Progenitor cell of endocrine pancreas (in vitro differentiated cells): Measurements from ENCODE around the gene POLL. TPM values are rescaled to one million over a fixed set of nuclear protein-coding genes. Genes with fewer than 3 reads are reported as not detected.
"Not testable (repeated sequence)": the region's sequence is repeated elsewhere in the genome, so short reads cannot be mapped to it uniquely, and the experiment has no call there.

Source experiments
- DNase-seq: peaks from one replicate; pipeline ENCODE4 v3.0.0; 2021; ENCODE audit warnings: low spot score; ENCODE audit not compliant: unreplicated experiment
- H3K27ac Mint-ChIP-seq: 2 replicates; pipeline ENCODE4 v1.8.0; 2021; ENCODE audit warnings: mild to moderate bottlenecking, moderate library complexity, mixed read lengths
- H3K27me3 Mint-ChIP-seq: 2 replicates; pipeline ENCODE4 v1.8.0; 2021; ENCODE audit warnings: mixed read lengths
- H3K36me3 Mint-ChIP-seq: 2 replicates; pipeline ENCODE4 v1.8.0; 2022; ENCODE audit warnings: mixed read lengths; ENCODE audit not compliant: insufficient read depth
- H3K4me1 Mint-ChIP-seq: 2 replicates; pipeline ENCODE4 v1.8.0; 2021; ENCODE audit warnings: low read depth, mixed read lengths
- H3K4me3 Mint-ChIP-seq: 2 replicates; pipeline ENCODE4 v1.8.0; 2021; ENCODE audit warnings: low read depth, mild to moderate bottlenecking, moderate library complexity, mixed read lengths
- H3K9me3 Mint-ChIP-seq: 2 replicates; pipeline ENCODE4 v1.8.0; 2021; ENCODE audit warnings: low read depth, mixed read lengths
- CTCF ChIP-seq: fragments of 200-600 bp; sonication (generic); IDR thresholded peaks from one replicate; pipeline ENCODE4 v1.5.0; 2021; ENCODE audit warnings: antibody characterized with exemption, mild to moderate bottlenecking; ENCODE audit not compliant: unreplicated experiment
- total RNA-seq: library from RNA; stranded (reverse); gene quantifications from 2 replicates; pipeline ENCODE4 v1.2.1, GENCODE V29; 2021

The POLL gene
- total RNA-seq, 1 donor from 2014 or later, result 55.9 TPM

DNA sequence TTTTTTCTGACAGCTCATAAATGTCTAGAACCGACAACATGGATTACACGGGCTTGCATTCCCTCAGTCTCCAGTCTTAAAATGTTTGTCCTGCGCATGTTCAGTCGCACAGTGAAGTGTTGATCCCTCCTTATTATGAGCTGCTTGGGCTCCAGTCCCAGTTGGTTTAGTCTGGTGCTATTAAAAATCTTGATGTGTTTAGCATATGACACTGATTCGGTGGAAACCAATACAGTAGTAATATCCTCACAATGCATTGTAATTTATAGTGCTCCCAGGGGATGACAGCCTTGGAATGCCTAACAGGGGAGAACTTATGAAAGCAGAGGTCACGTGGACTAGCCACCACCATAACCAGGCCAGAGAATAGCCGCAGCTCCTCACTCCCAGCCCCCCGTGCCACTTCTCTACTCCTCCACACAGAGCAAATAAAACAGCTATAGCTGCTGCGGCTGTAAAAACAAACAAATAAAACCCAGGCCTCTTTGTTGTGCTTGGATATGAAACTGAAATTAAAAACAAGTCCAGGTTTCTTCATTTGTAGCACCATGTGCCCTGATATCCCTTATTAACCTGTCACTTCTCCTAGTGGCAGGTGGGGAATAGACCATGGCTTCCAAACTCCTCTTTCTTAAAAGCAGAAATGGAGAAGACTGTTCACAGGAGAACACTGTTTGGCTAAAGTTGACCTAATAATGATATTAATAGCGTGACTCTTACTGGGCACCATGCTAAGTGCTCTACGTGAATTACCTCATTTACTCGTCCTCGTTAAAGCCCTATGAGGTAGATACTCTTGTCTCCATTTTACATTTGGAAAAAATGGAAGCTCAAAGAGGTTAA is 7.8 kb upstream of the POLL start:
- Mint-ChIP-seq H3K36me3 (peaks cover 1% of the 10 kb centered on the region), H3K27me3 (no peaks in the 10 kb centered on the region)
- no peak for TF ChIP-seq CTCF

DNA sequence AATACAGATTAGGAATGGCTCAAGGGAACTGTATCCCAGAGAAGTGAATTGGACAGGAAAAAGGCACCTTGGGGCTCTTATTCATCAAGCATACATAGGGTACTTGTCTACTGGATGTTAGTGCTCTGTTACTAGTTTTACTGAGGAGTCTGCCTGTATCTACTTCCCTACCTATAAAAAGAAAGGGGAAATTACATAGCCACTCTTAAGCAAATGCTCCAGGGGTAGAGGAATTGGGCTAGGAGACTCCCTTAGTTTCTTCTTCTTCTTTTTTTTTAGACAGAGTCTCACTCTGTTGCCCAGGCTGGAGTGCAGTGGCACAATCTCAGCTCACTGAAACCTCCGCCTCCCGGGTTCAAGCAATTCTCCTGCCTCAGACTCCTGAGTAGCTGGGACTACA is 5.3 kb upstream of the POLL start:
- H3K36me3 Mint-ChIP-seq, H3K27ac Mint-ChIP-seq, H3K27me3 Mint-ChIP-seq, DNase-seq, H3K9me3 Mint-ChIP-seq, H3K4me3 Mint-ChIP-seq, H3K4me1 Mint-ChIP-seq: not testable (repeated sequence)

More for the DNA sequence above, 7.8 kb upstream of the POLL start:
- Mint-ChIP-seq H3K27ac (no peak overlapping the region), H3K4me1 (no peaks in the 10 kb centered on the region), H3K9me3 (no peaks in the 10 kb centered on the region), H3K4me3 (no peak overlapping the region)
- no peak for DNase-seq

DNA sequence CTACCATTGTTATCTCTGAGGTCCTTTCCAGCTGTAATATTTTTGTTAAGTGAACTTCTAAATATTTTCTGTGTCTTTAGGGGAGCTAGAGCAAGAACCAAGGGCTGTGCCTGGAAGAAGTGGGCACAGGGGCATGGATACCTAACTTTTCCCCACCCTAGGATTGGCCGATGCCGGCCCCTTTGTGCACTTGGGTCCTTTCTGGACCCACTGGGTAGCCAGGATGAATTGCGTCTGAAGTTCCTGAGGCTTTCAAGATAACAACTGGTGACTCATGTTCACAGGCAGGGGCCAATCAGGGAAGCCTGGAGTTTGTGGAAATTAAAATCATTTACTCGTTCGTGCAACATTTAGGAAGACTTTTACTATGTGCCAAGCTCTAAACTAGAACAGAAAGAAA is 822 bp upstream of the POLL start:
- no peaks in the 10 kb centered on the region for H3K9me3 Mint-ChIP-seq
- H3K4me3 Mint-ChIP-seq, result peak overlapping the region; percentile 93
- H3K27ac Mint-ChIP-seq, result no peak overlapping the region
- no peak for DNase-seq
- H3K4me1 Mint-ChIP-seq, result peaks cover 15% of the 10 kb centered on the region
- no peaks in the 10 kb centered on the region for H3K27me3 Mint-ChIP-seq
- TF ChIP-seq CTCF, result no peak
- peaks cover 2% of the 10 kb centered on the region for H3K36me3 Mint-ChIP-seq

DNA sequence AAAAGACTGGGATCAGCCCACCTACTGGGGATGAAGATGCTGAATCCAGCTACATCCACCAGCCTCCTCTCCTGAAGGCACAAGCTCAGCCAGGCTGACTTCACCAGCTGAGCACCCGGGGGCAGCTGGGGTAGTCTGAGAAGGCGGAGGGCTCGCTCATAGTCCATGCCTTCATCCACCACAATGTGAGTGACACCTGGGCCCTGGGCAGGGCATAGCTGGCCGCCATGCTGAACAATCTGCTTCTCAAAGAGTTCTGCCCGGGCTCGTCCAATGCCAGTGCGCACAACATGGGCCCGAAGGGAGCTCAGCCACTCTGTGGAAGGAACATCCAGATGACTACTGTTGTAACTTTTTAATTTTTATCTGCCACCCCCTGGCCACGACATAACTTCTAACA is 2.2 kb downstream of the POLL start:
- Mint-ChIP-seq H3K4me1 (peaks cover 15% of the 10 kb centered on the region), H3K4me3 (no peak overlapping the region), H3K27ac (no peak overlapping the region), H3K36me3 (peaks cover 2% of the 10 kb centered on the region), H3K27me3 (no peaks in the 10 kb centered on the region), H3K9me3 (no peaks in the 10 kb centered on the region)
- no peak for DNase-seq
- no peak for TF ChIP-seq CTCF

GRCh38 chr10:101580486-101581399 is 7.3 kb downstream of the POLL start:
- TF ChIP-seq CTCF, result no peak
- no peaks in the 10 kb centered on the region for H3K4me1 Mint-ChIP-seq
- H3K27me3 Mint-ChIP-seq, result no peaks in the 10 kb centered on the region
- DNase-seq, result no peak
- H3K27ac Mint-ChIP-seq, result peak overlapping the region; percentile 84
- H3K9me3 Mint-ChIP-seq, result no peaks in the 10 kb centered on the region
- no peak overlapping the region for H3K4me3 Mint-ChIP-seq
- H3K36me3 Mint-ChIP-seq, result peaks cover 5% of the 10 kb centered on the region
